Measurements from ENCODE around the gene CSF3. TPM values are rescaled to one million over a fixed set of nuclear protein-coding genes. Genes with fewer than 3 reads are reported as not detected.

Gene CSF3
- total RNA-seq, 1 experiment from 2014 or later, result not detected

DNA sequence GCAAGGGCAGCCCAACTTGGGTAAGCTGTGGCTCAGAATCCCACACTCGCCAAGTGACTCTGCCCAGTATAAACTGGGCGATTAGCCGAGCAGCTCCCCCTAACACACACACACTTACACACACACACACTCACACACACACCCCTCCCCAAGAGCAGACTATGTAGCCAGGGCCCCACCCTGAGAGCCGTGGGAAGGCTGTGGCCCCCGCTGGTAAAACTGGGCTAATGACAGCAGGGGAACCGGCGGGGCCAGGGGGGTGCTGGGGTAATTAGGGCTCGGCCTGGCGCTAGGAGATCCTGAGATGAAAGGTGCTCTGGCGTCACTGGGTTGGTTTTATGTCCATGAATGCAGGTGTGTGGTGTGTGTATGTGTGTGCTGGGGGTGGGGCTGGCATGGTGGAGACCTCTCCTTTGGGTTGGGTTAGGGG lies 46.4 kb downstream of the CSF3 start:
- H3K27ac ChIP-seq (ENCODE audit: low read length), result no peak overlapping the region
- TF ChIP-seq POLR2AphosphoS5 (IDR thresholded peaks at IDR 0.05; ENCODE audit: low read depth, low read length) (no peak), TCF7L2 (IDR thresholded peaks at IDR 0.05; ENCODE audit: low read depth, low read length) (no peak), SIN3A (IDR thresholded peaks at IDR 0.05; ENCODE audit: borderline replicate concordance, insufficient read depth, low read depth, low read length) (no peak)
- TF ChIP-seq, protein P1, sequence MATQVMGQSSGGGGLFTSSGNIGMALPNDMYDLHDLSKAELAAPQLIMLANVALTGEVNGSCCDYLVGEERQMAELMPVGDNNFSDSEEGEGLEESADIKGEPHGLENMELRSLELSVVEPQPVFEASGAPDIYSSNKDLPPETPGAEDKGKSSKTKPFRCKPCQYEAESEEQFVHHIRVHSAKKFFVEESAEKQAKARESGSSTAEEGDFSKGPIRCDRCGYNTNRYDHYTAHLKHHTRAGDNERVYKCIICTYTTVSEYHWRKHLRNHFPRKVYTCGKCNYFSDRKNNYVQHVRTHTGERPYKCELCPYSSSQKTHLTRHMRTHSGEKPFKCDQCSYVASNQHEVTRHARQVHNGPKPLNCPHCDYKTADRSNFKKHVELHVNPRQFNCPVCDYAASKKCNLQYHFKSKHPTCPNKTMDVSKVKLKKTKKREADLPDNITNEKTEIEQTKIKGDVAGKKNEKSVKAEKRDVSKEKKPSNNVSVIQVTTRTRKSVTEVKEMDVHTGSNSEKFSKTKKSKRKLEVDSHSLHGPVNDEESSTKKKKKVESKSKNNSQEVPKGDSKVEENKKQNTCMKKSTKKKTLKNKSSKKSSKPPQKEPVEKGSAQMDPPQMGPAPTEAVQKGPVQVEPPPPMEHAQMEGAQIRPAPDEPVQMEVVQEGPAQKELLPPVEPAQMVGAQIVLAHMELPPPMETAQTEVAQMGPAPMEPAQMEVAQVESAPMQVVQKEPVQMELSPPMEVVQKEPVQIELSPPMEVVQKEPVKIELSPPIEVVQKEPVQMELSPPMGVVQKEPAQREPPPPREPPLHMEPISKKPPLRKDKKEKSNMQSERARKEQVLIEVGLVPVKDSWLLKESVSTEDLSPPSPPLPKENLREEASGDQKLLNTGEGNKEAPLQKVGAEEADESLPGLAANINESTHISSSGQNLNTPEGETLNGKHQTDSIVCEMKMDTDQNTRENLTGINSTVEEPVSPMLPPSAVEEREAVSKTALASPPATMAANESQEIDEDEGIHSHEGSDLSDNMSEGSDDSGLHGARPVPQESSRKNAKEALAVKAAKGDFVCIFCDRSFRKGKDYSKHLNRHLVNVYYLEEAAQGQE (IDR thresholded peaks at IDR 0.05; ENCODE audit: insufficient read depth in 1 of 2, low read depth in 2 of 2, low read length in 1 of 2), result no peak
- TF ChIP-seq, protein P2, sequence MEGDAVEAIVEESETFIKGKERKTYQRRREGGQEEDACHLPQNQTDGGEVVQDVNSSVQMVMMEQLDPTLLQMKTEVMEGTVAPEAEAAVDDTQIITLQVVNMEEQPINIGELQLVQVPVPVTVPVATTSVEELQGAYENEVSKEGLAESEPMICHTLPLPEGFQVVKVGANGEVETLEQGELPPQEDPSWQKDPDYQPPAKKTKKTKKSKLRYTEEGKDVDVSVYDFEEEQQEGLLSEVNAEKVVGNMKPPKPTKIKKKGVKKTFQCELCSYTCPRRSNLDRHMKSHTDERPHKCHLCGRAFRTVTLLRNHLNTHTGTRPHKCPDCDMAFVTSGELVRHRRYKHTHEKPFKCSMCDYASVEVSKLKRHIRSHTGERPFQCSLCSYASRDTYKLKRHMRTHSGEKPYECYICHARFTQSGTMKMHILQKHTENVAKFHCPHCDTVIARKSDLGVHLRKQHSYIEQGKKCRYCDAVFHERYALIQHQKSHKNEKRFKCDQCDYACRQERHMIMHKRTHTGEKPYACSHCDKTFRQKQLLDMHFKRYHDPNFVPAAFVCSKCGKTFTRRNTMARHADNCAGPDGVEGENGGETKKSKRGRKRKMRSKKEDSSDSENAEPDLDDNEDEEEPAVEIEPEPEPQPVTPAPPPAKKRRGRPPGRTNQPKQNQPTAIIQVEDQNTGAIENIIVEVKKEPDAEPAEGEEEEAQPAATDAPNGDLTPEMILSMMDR (IDR thresholded peaks at IDR 0.05), result no peak
- ATAC-seq (no peak), DNase-seq (ENCODE audit: low read depth, low spot score) (no peak)
- H3K4me3 ChIP-seq (ENCODE audit: low read depth in 2 of 2, low read length in 2 of 2), result no peak overlapping the region
- ChIA-PET POLR2A (no interaction called here), CTCF (interaction anchor here (0.6 kb wide), 1 partner anchor 30 kb away, joined by 3 read pairs; no protein-coding TSS in a partner anchor)
- BruUV-seq (replicated peaks), result no TSS peak
- H3K36me3 ChIP-seq (ENCODE audit: control insufficient read depth, insufficient read depth, low read length), result no peaks in the 10 kb centered on the region
- H3K4me1 ChIP-seq (ENCODE audit: control insufficient read depth, insufficient read depth, low read length), result peaks cover 26% of the 10 kb centered on the region
- no peaks in the 10 kb centered on the region for H3K27me3 ChIP-seq (ENCODE audit: control insufficient read depth, insufficient read depth, low read length)
- intact Hi-C loops (cut with micrococcal nuclease; ENCODE audit: unreplicated experiment), result no loop called here
- in situ Hi-C loops (cut with HindIII; ENCODE audit: low pct_unique_long_range_greater_than_20kb, low sequenced_read_pairs), result no loop called here
- H3K9me3 ChIP-seq (ENCODE audit: control insufficient read depth, insufficient read depth, low read depth, low read length), result no peaks in the 10 kb centered on the region

GRCh38 chr17:40062329-40063186 lies 47.3 kb downstream of the CSF3 start, which contains the start of gene THRA:
THRA (plus strand) TSS chr17:40062965; CDS start chr17:40074489, 11,524 bp downstream.
- ATAC-seq (peak; percentile 87), DNase-seq (ENCODE audit: low read depth, low spot score) (no peak)
- H3K9me3 ChIP-seq (ENCODE audit: control insufficient read depth, insufficient read depth, low read depth, low read length), result no peaks in the 10 kb centered on the region
- H3K4me1 ChIP-seq (ENCODE audit: control insufficient read depth, insufficient read depth, low read length), result peaks cover 26% of the 10 kb centered on the region
- TF ChIP-seq, protein P1 (IDR thresholded peaks at IDR 0.05; ENCODE audit: insufficient read depth in 1 of 2, low read depth in 2 of 2, low read length in 1 of 2), result no peak
- TF ChIP-seq, protein P2 (IDR thresholded peaks at IDR 0.05), result peak; percentile 78; the same call in 1 of the 2 replicates
- TF ChIP-seq POLR2AphosphoS5 (IDR thresholded peaks at IDR 0.05; ENCODE audit: low read depth, low read length) (no peak), SIN3A (IDR thresholded peaks at IDR 0.05; ENCODE audit: borderline replicate concordance, insufficient read depth, low read depth, low read length) (peak; percentile 15; the same call in 1 of the 2 replicates), TCF7L2 (IDR thresholded peaks at IDR 0.05; ENCODE audit: low read depth, low read length) (no peak)
- ChIA-PET POLR2A (interaction anchor here (0.5 kb wide), 1 partner anchor 8 kb away, joined by 3 read pairs; the partner anchor contains the start of gene MED24), CTCF (interaction anchor here (0.6 to 0.9 kb wide), 4 partner anchors 12 to 35 kb away, joined by 3 read pairs; no protein-coding TSS in a partner anchor)
- intact Hi-C loops (cut with micrococcal nuclease; ENCODE audit: unreplicated experiment), result no loop called here
- no TSS peak for BruUV-seq (replicated peaks)
- H3K36me3 ChIP-seq (ENCODE audit: control insufficient read depth, insufficient read depth, low read length), result no peaks in the 10 kb centered on the region
- in situ Hi-C loops (cut with HindIII; ENCODE audit: low pct_unique_long_range_greater_than_20kb, low sequenced_read_pairs), result no loop called here
- peak within 1 kb of the TSS; percentile 41; the same call in 1 of the 2 replicates for H3K27ac ChIP-seq (ENCODE audit: low read length)
- no peaks in the 10 kb centered on the region for H3K27me3 ChIP-seq (ENCODE audit: control insufficient read depth, insufficient read depth, low read length)
- H3K4me3 ChIP-seq (ENCODE audit: low read depth in 2 of 2, low read length in 2 of 2), result peak within 1 kb of the TSS; percentile 67 to 84
